SK-N-SH (cell line): ENCODE results near the gene LHPP. TPM values are rescaled to one million over a fixed set of nuclear protein-coding genes. Genes with fewer than 3 reads are reported as not detected.

ENCODE experiments used
- CTCF ChIA-PET: fragments of 300-600, 350-600 bp; formaldehyde crosslinking; extraction: SDS; loops from one replicate; lab custom pipeline; 2021; lab: Yijun Ruan, JAX
- POLR2A ChIA-PET: fragments of 350-600 bp; sonication (Branson Sonifier 250); formaldehyde crosslinking; extraction: SDS; loops from one replicate; lab custom pipeline; 2020; ENCODE audit warnings: antibody characterized with exemption, inconsistent platforms; lab: Yijun Ruan, JAX
- DNase-seq: peaks from one replicate; pipeline ENCODE4 v3.0.0; 2012
- H2AFZ ChIP-seq: fragments of 200-600 bp; sonication (generic); 2 replicates; pipeline ENCODE4 v1.8.1; 2016; ENCODE audit warnings: antibody characterized with exemption, mild to moderate bottlenecking, low read depth
- H3F3A ChIP-seq: fragments of 200-600 bp; sonication (generic); replicated peaks from 2 replicates; pipeline ENCODE3; 2016; ENCODE audit warnings: antibody characterized with exemption, mild to moderate bottlenecking; ENCODE audit not compliant: insufficient read depth
- H3K27ac ChIP-seq, 2 experiments: fragments of 200-500 bp in 1 of 2; fragments of 200-600 bp in 1 of 2; sonication (Bioruptor generic) in 1 of 2; sonication (generic), shearing (Covaris generic) in 1 of 2; 2 replicates each; pipeline versions ENCODE4 v1.5.1 to v1.6.1; 2014 to 2016; ENCODE audit warnings: low read depth in 2 of 2, inconsistent platforms in 1 of 2, low read length in 1 of 2, mild to moderate bottlenecking in 1 of 2, mixed read lengths in 1 of 2
- H3K27me3 ChIP-seq: fragments of 200-600 bp; sonication (generic), shearing (Covaris generic); 2 replicates; pipeline ENCODE4 v1.6.1; 2016; ENCODE audit warnings: mixed run types; ENCODE audit not compliant: insufficient read depth
- H3K36me3 ChIP-seq, 2 experiments: fragments of 200-500 bp in 1 of 2; fragments of 200-600 bp in 1 of 2; sonication (Bioruptor generic) in 1 of 2; sonication (generic) in 1 of 2; replicated peaks in 1 of 2; 2 replicates each; pipeline versions ENCODE3 to v1.5.1; 2014 to 2016; ENCODE audit warnings: low read length in 1 of 2, mild to moderate bottlenecking in 1 of 2; ENCODE audit not compliant: insufficient read depth in 2 of 2, control insufficient read depth in 1 of 2
- H3K4me1 ChIP-seq, 2 experiments: fragments of 200-500 bp in 1 of 2; fragments of 200-600 bp in 1 of 2; sonication (Bioruptor generic) in 1 of 2; sonication (generic), shearing (Covaris generic) in 1 of 2; 2 replicates each; pipeline versions ENCODE4 v1.5.1 to v1.6.1; 2014 to 2016; ENCODE audit warnings: low read depth in 1 of 2, low read length in 1 of 2, mixed run types in 1 of 2; ENCODE audit not compliant: insufficient read depth in 2 of 2, control insufficient read depth in 1 of 2
- H3K4me2 ChIP-seq: fragments of 200-600 bp; sonication (generic), shearing (Covaris generic); 2 replicates; pipeline ENCODE4 v1.6.1; 2017; ENCODE audit warnings: mixed run types
- H3K4me3 ChIP-seq, 2 experiments: fragments of 200-500 bp in 1 of 2; fragments of 200-600 bp in 1 of 2; sonication (Bioruptor generic) in 1 of 2; sonication (generic), shearing (Covaris generic) in 1 of 2; 2 replicates each; pipeline versions ENCODE4 v1.5.1 to v1.8.1; 2014 to 2016; ENCODE audit warnings: low read depth in 2 of 2, inconsistent platforms in 1 of 2, low read length in 1 of 2, mild to moderate bottlenecking in 1 of 2, mixed read lengths in 1 of 2, moderate library complexity in 1 of 2
- H3K79me2 ChIP-seq: fragments of 200-600 bp; sonication (generic); 2 replicates; pipeline ENCODE4 v1.8.1; 2017; ENCODE audit warnings: mild to moderate bottlenecking; ENCODE audit not compliant: insufficient read depth
- H3K9ac ChIP-seq: fragments of 200-600 bp; sonication (generic); 2 replicates; pipeline ENCODE4 v1.6.1; 2017; ENCODE audit warnings: mixed run types
- H3K9me2 ChIP-seq: fragments of 200-600 bp; sonication (generic); 2 replicates; pipeline ENCODE4 v1.6.1; 2017; ENCODE audit warnings: mixed run types
- H3K9me3 ChIP-seq: fragments of 200-600 bp; sonication (generic); 2 replicates; pipeline ENCODE4 v1.6.1; 2017; ENCODE audit warnings: mixed run types, mild to moderate bottlenecking, moderate library complexity
- H4K20me1 ChIP-seq: fragments of 200-600 bp; sonication (generic); 2 replicates; pipeline ENCODE4 v1.6.1; 2017; ENCODE audit warnings: mild to moderate bottlenecking, mixed run types; ENCODE audit not compliant: insufficient read depth
- CHD2 ChIP-seq: fragments of 150-350 bp; IDR thresholded peaks from 2 replicates; pipeline ENCODE4 v1.6.1; 2018; ENCODE audit warnings: low read length; ENCODE audit not compliant: partially characterized antibody
- FOSL2 ChIP-seq: IDR thresholded peaks from 2 replicates; pipeline ENCODE4 v1.4.0; 2012; ENCODE audit warnings: low read depth, mild to moderate bottlenecking, moderate library complexity, borderline replicate concordance
- FOXJ3 ChIP-seq: sonication (generic); formaldehyde crosslinking; IDR thresholded peaks from 2 replicates; pipeline ENCODE4 v1.5.1; 2020; ENCODE audit warnings: mild to moderate bottlenecking, missing genetic modification reagents
- FOXM1 ChIP-seq: IDR thresholded peaks from 2 replicates; pipeline ENCODE4 v1.4.0; 2012; ENCODE audit warnings: low read depth, mild to moderate bottlenecking
- GABPA ChIP-seq: IDR thresholded peaks from 2 replicates; pipeline ENCODE4 v1.4.0; 2012; ENCODE audit warnings: low read depth, mild to moderate bottlenecking
- GATA2 ChIP-seq: sonication (generic); formaldehyde crosslinking; IDR thresholded peaks from 2 replicates; pipeline ENCODE4 v1.5.0; 2020; ENCODE audit warnings: mild to moderate bottlenecking, missing genetic modification reagents
- JUND ChIP-seq: IDR thresholded peaks from 2 replicates; pipeline ENCODE4 v1.4.0; 2012
- MEF2A ChIP-seq: IDR thresholded peaks from 2 replicates; pipeline ENCODE4 v1.4.0; 2012; ENCODE audit warnings: low read depth, borderline replicate concordance
- NFIC ChIP-seq: IDR thresholded peaks from 2 replicates; pipeline ENCODE4 v1.4.0; 2012; ENCODE audit warnings: borderline replicate concordance
- NRF1 ChIP-seq: IDR thresholded peaks from 2 replicates; pipeline ENCODE4 v1.6.1; 2012; ENCODE audit warnings: low read depth, mild to moderate bottlenecking, low read length
- PBX3 ChIP-seq: IDR thresholded peaks from 2 replicates; pipeline ENCODE4; 2012
- POLR2AphosphoS5 ChIP-seq: IDR thresholded peaks from 2 replicates; pipeline ENCODE4 v1.6.1; 2012; ENCODE audit warnings: low read depth, low read length
- RAD21 ChIP-seq: IDR thresholded peaks from 2 replicates; pipeline ENCODE4 v1.6.1; 2012; ENCODE audit warnings: mild to moderate bottlenecking, low read length
- RCOR1 ChIP-seq: fragments of 150-350 bp; IDR thresholded peaks from 2 replicates; pipeline ENCODE4 v1.6.1; 2017; ENCODE audit warnings: antibody characterized with exemption, low read length
- RXRA ChIP-seq: IDR thresholded peaks from 2 replicates; pipeline ENCODE4 v1.4.0; 2012; ENCODE audit warnings: low read depth, mild to moderate bottlenecking, borderline replicate concordance
- SIN3A ChIP-seq: IDR thresholded peaks from 2 replicates; pipeline ENCODE4 v1.6.1; 2012; ENCODE audit warnings: low read depth, mild to moderate bottlenecking, low read length, moderate library complexity, borderline replicate concordance
- SMC3 ChIP-seq: IDR thresholded peaks from 2 replicates; pipeline ENCODE4 v1.6.1; 2012; ENCODE audit warnings: low read depth, low read length, improper control_type of control experiment
- TAF1 ChIP-seq: IDR thresholded peaks from 2 replicates; pipeline ENCODE4 v1.6.1; 2012; ENCODE audit warnings: low read depth, mild to moderate bottlenecking, low read length, moderate library complexity, borderline replicate concordance
- TCF12 ChIP-seq: IDR thresholded peaks from 2 replicates; pipeline ENCODE4 v1.4.0; 2012
- TEAD4 ChIP-seq: IDR thresholded peaks from 2 replicates; pipeline ENCODE4 v1.4.0; 2012; ENCODE audit warnings: mild to moderate bottlenecking, borderline replicate concordance; ENCODE audit not compliant: insufficient read depth
- USF1 ChIP-seq: IDR thresholded peaks from 2 replicates; pipeline ENCODE4 v1.4.0; 2012; ENCODE audit warnings: low read depth, borderline replicate concordance
- WGBS: methylation state at CpG from one replicate; pipeline ENCODE4 v1.1.6; 2017; ENCODE audit warnings: low lambda C conversion rate; 5-methylcytosine and 5-hydroxymethylcytosine counted together
- polyA plus RNA-seq, 3 experiments: library from polyadenylated mRNA; depleted of rRNA; stranded (reverse); fragments of >200 nt; gene quantifications; 2 replicates each; pipeline ENCODE4 v1.2.3, GENCODE V29; 2012
- TF ChIP-seq, protein P1 (sequence below): IDR thresholded peaks from 2 replicates; pipeline ENCODE4 v1.4.0; 2012; ENCODE audit warnings: low read depth

The LHPP gene
- polyA plus RNA-seq, 1 of the 3 experiments (the other 2 are of a cell fraction): 29.8 TPM

- H3K9me2 ChIP-seq: no peaks in the 10 kb centered on the region
- no peak for DNase-seq
- no peak overlapping the region for H3K9ac ChIP-seq
- ChIA-PET POLR2A (no interaction called here), CTCF (interaction anchor here (1.0 to 1.3 kb wide), 3 partner anchors 13 to 115 kb away, joined by 3 read pairs; no protein-coding TSS in a partner anchor)
- no peak overlapping the region; a peak in 1 of 4 replicates for H3K27ac ChIP-seq
- no peaks in the 10 kb centered on the region for H3K27me3 ChIP-seq
- H3K4me2 ChIP-seq: no peak overlapping the region
- H3K9me3 ChIP-seq: no peaks in the 10 kb centered on the region
- no peak for TF ChIP-seq POLR2AphosphoS5
- TF ChIP-seq TAF1: no peak
- no peak for TF ChIP-seq FOSL2
- TF ChIP-seq TEAD4: no peak
- TF ChIP-seq RCOR1: no peak
- no peak for TF ChIP-seq CHD2
- TF ChIP-seq, protein P1, sequence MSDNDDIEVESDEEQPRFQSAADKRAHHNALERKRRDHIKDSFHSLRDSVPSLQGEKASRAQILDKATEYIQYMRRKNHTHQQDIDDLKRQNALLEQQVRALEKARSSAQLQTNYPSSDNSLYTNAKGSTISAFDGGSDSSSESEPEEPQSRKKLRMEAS: no peak
- no peak for TF ChIP-seq RAD21
- TF ChIP-seq MEF2A: no peak
- no peak for TF ChIP-seq TCF12
- no peak for TF ChIP-seq SIN3A
- TF ChIP-seq NFIC: no peak
- WGBS: 96% methylated on average over 13 of the region's 13 CpGs
- no peak overlapping the region for H2AFZ ChIP-seq
- H3K4me1 ChIP-seq: peaks cover 0 to 40% of the 10 kb centered on the region in 2 experiments; a peak in 1 of 4 replicates
- no peaks in the 10 kb centered on the region for H3K79me2 ChIP-seq
- 0 out of 2 replicates have a peak, but pooled peaks cover 8% of the 10 kb centered on the region for H4K20me1 ChIP-seq
- H3K36me3 ChIP-seq: no peaks in the 10 kb centered on the region
- no peaks in the 10 kb centered on the region for H3F3A ChIP-seq
- H3K4me3 ChIP-seq: no peak overlapping the region
These were observed 193.8 kb downstream of the LHPP start for GRCh38 chr10:124655191-124656112.

DNA sequence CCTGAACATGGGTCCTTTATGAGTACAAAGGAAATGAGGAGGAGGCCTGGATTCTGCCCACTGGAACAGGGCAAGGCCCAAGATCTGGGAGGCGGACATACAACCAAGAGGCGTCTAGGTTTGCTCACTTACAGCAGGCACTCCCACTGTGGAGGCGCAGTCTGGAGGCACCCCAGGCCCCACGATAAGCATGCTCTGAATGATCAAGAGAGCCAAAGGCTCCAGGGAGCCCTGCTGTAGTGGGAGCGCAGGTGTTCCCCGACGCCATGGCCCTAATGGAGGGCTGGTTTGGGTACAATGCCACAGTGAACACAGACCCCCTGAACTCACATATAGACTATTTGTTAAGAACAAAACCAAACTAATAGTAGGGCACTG is 194.5 kb downstream of the LHPP start:
- TF ChIP-seq SIN3A: no peak
- TF ChIP-seq RXRA: no peak
- TF ChIP-seq SMC3: no peak
- no peak for TF ChIP-seq NFIC
- TF ChIP-seq GATA2 (CRISPR knock-in tag): no peak
- TF ChIP-seq GABPA: no peak
- no peak for TF ChIP-seq RCOR1
- no peak for TF ChIP-seq USF1
- no peak for TF ChIP-seq FOSL2
- no peak for TF ChIP-seq JUND
- no peak for TF ChIP-seq FOXM1
- TF ChIP-seq NRF1: no peak
- no peak for TF ChIP-seq PBX3
- TF ChIP-seq RAD21: no peak
- no peak for TF ChIP-seq FOXJ3 (CRISPR knock-in tag)
- no peaks in the 10 kb centered on the region for H3K9me2 ChIP-seq
- no peak overlapping the region for H3K27ac ChIP-seq
- H3K36me3 ChIP-seq: no peaks in the 10 kb centered on the region
- POLR2A ChIA-PET: no interaction called here
- CTCF ChIA-PET: interaction anchor here (1.1 kb wide), 1 partner anchor 85 kb away, joined by 3 read pairs; no protein-coding TSS in a partner anchor
- 0 out of 2 replicates have a peak, but pooled peaks cover 8% of the 10 kb centered on the region for H4K20me1 ChIP-seq
- H3F3A ChIP-seq: no peaks in the 10 kb centered on the region
- WGBS: 97% methylated on average over 7 of the region's 7 CpGs
- H3K4me3 ChIP-seq: no peak overlapping the region
- no peak overlapping the region for H3K4me2 ChIP-seq
- H3K4me1 ChIP-seq: peaks cover 0 to 34% of the 10 kb centered on the region in 2 experiments; a peak in 1 of 4 replicates
- no peak overlapping the region for H3K9ac ChIP-seq
- H2AFZ ChIP-seq: no peak overlapping the region
- DNase-seq: no peak
- no peaks in the 10 kb centered on the region for H3K27me3 ChIP-seq
- H3K9me3 ChIP-seq: no peaks in the 10 kb centered on the region
- H3K79me2 ChIP-seq: no peaks in the 10 kb centered on the region
